HG02938 (cell line): Measurements from ENCODE around the gene KANTR.

Experiments used
- ATAC-seq: cut with Tn5 transposase; IDR thresholded peaks from one replicate; pipeline ENCODE4 v1.9.1; 2021; ENCODE audit warnings: mild to moderate bottlenecking, moderate library complexity; ENCODE audit not compliant: unreplicated experiment

KANTR gene, protein sequence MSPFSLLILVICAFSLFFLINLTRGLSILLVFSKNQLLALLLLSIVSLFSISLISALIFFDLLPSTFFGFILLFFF

DNA sequence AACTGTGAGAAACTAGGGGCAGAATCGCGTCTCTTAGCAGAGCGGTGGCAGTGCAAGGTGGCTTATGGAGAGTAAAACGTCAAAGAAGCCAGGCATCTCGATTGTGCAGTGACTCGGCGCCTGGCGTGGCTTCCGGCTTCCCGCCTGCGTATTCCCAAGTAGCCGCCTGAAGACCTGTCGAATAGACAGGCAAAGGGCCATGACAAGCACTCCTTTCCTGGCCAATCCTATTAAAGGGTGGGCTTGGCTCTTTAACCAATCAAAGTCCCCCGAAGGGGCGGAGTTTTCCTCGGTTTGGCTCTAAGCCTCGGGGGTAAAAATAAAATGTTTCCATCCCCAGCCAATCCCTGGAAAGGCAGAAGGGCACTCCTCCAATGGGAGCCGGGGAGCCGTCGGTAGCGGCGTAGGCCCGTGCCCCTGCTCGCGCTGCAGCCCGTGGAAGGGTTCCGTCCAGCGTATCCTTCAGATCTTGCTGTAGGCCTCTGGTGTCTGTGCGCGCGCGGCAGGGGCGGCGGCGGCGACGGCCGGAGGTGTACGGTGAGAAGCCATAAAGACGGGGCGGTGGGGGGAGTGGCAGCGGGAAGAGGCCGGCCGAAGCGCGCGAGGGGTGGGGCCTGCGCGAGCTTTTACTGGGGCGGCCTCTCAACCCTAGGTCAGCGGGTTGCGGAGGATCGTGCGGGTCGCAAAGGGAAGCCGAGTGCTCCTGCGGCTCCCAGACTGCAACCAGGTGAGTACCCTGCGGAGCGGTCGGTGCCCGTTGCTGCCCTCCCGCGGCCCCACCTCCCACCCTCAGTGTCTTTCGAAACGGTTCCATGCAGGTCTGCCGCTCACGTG lies at the start of gene KANTR:
KANTR (plus strand) TSS at position 395 of the 834 bp plus-strand sequence. CDS start 30,131 bp downstream, outside the sequence.
- peak; percentile 73 for ATAC-seq

GRCh38 chrX:53044995-53045394 lies 48.9 kb upstream of the KANTR start:
- no peak for ATAC-seq

- ATAC-seq = no peak
Observed at GRCh38 chrX:53047228-53047627, 46.7 kb upstream of the KANTR start.

GRCh38 chrX:53048169-53049126 lies 45.5 kb upstream of the KANTR start, which contains the start of gene GPR173:
GPR173 (plus strand) TSS chrX:53048789; CDS start chrX:53076622, 27,833 bp downstream.
- ATAC-seq = no peak

DNA sequence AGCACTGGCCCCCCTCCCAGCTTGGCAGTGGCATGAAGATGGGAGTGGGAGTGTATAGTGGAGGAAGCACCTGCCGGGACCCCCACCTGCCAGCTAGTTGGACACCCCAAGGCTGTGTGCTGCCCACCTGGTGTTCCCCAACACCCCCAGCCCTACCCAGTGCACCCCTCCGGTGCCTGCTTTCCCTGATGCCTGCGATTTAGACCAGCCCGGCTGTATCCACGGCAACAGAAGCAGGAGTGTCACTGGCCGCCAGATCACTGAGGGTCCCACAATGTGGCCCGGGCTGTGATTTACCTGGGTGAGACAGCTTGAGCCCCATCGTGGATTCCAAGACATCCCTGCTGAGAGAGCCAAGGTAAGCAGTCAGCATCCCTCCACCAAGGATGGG lies 44.8 kb upstream of the KANTR start:
- ATAC-seq = no peak

- ATAC-seq = no peak
Observed at GRCh38 chrX:53050841-53051240, 43.1 kb upstream of the KANTR start.

DNA sequence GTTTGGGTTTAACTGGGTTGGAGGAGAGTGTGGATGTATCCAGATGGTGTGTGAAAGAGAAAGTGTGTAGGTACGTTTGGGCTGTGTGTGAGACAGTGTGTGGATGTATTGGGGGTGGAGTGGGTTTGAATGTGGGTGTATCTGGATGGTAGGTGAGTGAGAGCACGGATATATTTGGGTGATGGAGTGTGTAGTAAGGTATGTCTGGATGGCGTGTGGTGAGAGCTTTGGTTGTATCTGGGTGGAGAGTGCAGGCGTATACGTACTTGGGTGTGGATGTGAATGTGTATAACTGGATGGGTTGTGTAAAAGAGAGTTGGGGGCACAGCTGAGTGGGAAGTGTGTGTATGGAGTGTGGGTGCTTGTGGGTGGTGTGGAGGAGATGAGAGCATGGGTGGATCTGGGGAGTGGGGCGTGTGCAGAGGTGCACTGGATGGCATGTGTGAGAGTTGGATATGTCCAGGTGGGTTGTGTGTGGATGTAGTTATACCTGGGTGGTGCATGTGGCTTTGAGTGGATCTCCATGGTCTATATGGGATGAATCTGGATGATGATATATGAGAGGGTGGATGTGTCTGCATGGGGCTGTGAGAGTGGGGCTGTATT lies 38.6 kb upstream of the KANTR start:
- ATAC-seq = no peak

- no peak for ATAC-seq
Observed at GRCh38 chrX:53056292-53056691, 37.6 kb upstream of the KANTR start.

DNA sequence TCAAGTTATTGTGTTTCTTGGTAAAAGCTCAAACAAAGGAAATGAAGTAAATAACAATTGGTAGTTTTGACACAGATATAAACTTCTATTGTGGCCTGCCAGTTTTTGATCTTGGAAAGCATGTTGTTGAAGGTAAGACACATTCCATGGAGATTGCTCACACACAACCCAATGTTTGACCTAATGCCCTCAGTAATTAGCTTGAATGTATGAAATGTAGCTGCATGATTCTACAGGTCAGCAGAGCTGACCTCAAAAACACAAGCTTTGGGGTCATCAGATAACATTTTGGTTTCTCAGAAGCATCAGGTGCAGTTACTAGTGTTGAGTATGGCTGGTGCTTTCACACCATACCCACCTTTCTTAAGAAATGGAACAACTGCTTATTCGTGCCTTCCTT lies 28.8 kb upstream of the KANTR start:
- ATAC-seq = no peak

- ATAC-seq = no peak
Observed at GRCh38 chrX:53071064-53071463, 22.9 kb upstream of the KANTR start.

GRCh38 chrX:53071604-53072417 lies 22.1 kb upstream of the KANTR start:
- ATAC-seq = peak; percentile 77

- ATAC-seq = no peak
Observed at GRCh38 chrX:53072418-53073114, 21.4 kb upstream of the KANTR start.

DNA sequence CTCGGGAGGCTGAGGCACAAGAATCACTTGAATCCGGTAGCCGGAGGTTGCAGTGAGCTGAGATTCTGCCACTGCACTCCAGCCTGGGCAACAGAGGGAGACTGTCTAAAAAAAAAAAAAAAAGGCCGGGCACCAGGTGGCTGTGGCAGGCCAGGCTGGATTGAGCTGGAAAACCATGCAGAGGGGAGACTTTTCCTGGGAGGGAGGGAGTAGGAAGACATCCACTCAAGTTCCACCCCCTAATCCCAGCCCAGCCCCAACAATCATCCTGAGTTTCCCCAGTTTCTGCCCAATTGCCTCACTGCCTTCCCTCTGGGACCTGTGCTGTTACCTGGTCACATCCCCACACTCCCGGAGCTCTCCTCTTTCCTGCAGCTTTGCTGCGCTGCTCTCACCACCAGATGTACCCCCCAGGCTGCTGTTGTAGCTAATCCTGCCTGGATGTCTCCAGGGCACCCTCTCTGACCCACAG lies 20.8 kb upstream of the KANTR start:
- ATAC-seq = no peak

DNA sequence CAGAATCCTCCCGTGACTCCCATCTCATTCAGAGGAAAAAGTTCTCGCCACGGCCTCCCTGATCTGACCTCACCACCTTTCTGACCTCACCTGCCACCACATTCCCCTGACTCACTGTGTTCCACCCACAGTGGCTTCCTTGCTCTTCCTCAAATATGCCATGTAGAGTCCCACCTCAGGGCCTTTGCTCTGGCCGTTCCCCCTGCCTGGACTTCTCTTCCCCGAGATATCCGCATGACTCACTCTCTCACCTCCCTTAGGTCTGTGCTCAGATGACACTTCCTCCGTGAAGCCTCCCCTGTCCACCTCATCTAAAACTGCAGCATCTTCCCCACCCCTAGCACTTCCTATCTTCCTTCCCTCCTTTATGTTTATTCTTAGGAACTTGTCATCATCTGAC lies 18.9 kb upstream of the KANTR start:
- ATAC-seq = no peak

GRCh38 chrX:53076671-53077070 lies 17.3 kb upstream of the KANTR start:
- no peak for ATAC-seq

GRCh38 chrX:53077207-53078197 lies 16.4 kb upstream of the KANTR start:
- no peak for ATAC-seq

GRCh38 chrX:53078943-53079342 lies 15.0 kb upstream of the KANTR start:
- ATAC-seq = no peak
